Stimulated activated naive CD8-positive, alpha-beta T cell treated with anti-CD3 and anti-CD28 coated beads, Interleukin-15, amount 100 ng/mL, for 72 hours (primary cell): ENCODE data around the gene NFASC.
A peak's percentile ranks its signal among the peaks of the same experiment; 100 is the strongest.

ENCODE experiments used
- ATAC-seq: fragments of 150-1000 bp; cut with Tn5 transposase; 2 replicates; pipeline ENCODE4 v1.10.0; 2021; ENCODE audit warnings: mild to moderate bottlenecking, moderate library complexity
- DNase-seq, 2 donors: peaks; one replicate each; pipeline ENCODE4 v3.0.0; 2021 to 2022
- H3K27ac Mint-ChIP-seq, 2 donors: one replicate each; pipeline ENCODE4 v1.8.0; 2022; ENCODE audit warnings: mild to moderate bottlenecking in 2 of 2, mixed read lengths in 2 of 2, moderate library complexity in 2 of 2
- H3K27me3 Mint-ChIP-seq: one replicate; pipeline ENCODE4 v1.8.0; 2022; ENCODE audit warnings: mixed read lengths
- H3K4me1 Mint-ChIP-seq: one replicate; pipeline ENCODE4 v1.8.0; 2022; ENCODE audit warnings: mild to moderate bottlenecking, mixed read lengths
- H3K4me3 Mint-ChIP-seq, 2 donors: one replicate each; pipeline ENCODE4 v1.8.0; 2022; ENCODE audit warnings: mild to moderate bottlenecking in 2 of 2, mixed read lengths in 2 of 2, moderate library complexity in 1 of 2
- H3K9me3 Mint-ChIP-seq, 2 donors: one replicate each; pipeline ENCODE4 v1.8.0; 2022; ENCODE audit warnings: mixed read lengths in 2 of 2

Gene NFASC

GRCh38 chr1:204842892-204843291, 27.8 kb upstream of the NFASC start:
- no peak for ATAC-seq
- Mint-ChIP-seq H3K9me3 (no peaks in the 10 kb centered on the region), H3K4me1 (no peaks in the 10 kb centered on the region), H3K27ac (no peak overlapping the region), H3K4me3 (no peak overlapping the region), H3K27me3 (peaks cover 17% of the 10 kb centered on the region)
- no peak for DNase-seq

GRCh38 chr1:204846546-204846945, 24.1 kb upstream of the NFASC start:
- Mint-ChIP-seq H3K4me1 (no peaks in the 10 kb centered on the region), H3K27me3 (peaks cover 11% of the 10 kb centered on the region), H3K9me3 (no peaks in the 10 kb centered on the region), H3K4me3 (no peak overlapping the region), H3K27ac (no peak overlapping the region)
- DNase-seq (no peak), ATAC-seq (no peak)

DNA sequence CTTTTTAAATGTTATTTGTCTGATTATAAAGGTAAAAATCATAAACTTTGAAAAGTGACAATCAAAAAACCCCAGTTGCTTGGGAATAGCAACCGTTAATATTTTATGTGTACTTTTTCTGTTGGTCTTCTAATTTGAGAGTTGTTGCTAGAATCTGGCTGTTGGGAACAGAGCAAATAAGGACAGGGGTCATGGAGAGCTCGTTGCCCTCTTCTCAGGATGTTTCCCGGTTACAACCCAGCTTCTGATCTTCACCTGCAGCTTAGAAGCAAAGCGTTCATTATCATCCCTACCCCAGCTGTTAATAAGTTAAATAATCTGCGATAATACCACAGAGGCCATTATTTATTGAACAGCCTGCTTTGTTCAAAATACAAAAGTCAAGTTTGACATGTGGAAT, 22.1 kb upstream of the NFASC start:
- Mint-ChIP-seq H3K9me3 (no peaks in the 10 kb centered on the region), H3K4me3 (no peak overlapping the region), H3K4me1 (no peaks in the 10 kb centered on the region), H3K27ac (no peak overlapping the region), H3K27me3 (peaks cover 11% of the 10 kb centered on the region)
- no peak for DNase-seq
- no peak for ATAC-seq

DNA sequence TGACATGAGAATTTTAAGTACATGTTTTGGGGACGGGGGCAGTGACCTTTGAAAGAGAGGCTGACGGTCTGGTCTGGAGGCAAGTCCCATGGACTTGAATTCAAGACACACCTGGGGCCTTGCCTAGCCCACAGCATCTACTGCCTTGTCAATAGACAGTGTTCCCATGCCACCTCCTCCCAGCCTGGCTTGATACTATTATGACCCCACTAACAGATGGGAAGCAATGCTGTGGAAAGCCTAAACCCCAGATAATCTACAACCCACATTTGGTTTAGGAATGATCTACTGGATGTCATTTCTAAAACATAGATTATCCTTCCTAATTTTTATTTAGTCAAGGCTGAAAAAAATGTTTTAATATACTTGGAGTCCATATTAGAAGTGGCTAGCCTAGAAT, 17.8 kb upstream of the NFASC start:
- DNase-seq = no peak
- Mint-ChIP-seq H3K4me1 (no peaks in the 10 kb centered on the region), H3K9me3 (no peaks in the 10 kb centered on the region), H3K27ac (no peak overlapping the region), H3K4me3 (no peak overlapping the region), H3K27me3 (peaks cover 17% of the 10 kb centered on the region)
- no peak for ATAC-seq

- no peak overlapping the region for H3K4me3 Mint-ChIP-seq
- ATAC-seq = no peak
Observed at GRCh38 chr1:204853436-204853835, 17.2 kb upstream of the NFASC start.

GRCh38 chr1:204854286-204854685, 16.4 kb upstream of the NFASC start:
- H3K9me3 Mint-ChIP-seq = no peaks in the 10 kb centered on the region
- peaks cover 27% of the 10 kb centered on the region for H3K27me3 Mint-ChIP-seq
- no peak overlapping the region for H3K4me3 Mint-ChIP-seq
- no peak overlapping the region for H3K27ac Mint-ChIP-seq
- no peak for ATAC-seq
- no peak for DNase-seq
- no peaks in the 10 kb centered on the region for H3K4me1 Mint-ChIP-seq

More at GRCh38 chr1:204853436-204853835, 17.2 kb upstream of the NFASC start:
- no peak overlapping the region for H3K27ac Mint-ChIP-seq
- peaks cover 19% of the 10 kb centered on the region for H3K27me3 Mint-ChIP-seq
- DNase-seq = no peak
- H3K4me1 Mint-ChIP-seq = no peaks in the 10 kb centered on the region
- no peaks in the 10 kb centered on the region for H3K9me3 Mint-ChIP-seq

DNA sequence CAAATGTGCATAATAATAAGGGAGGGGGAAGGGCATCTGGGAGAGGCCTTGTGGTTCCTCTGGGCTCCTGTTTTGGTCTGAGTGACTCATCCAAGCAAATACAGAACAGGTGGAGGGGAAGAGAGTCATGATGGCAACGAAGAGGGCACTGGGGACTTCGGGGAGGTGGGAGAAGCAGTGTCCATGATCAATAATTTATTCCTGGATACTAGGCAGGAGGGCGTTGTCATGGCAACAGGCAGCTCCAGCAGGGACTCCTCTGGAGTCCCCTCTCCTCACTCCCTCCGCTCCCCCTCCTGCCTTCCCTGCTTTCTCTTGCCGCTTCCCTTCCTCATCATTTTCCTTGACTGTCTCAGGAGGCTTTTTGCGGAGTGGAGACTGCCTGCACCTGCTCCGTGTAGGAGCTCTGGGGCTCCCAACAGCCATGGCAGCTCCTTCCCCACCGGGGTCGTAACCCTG, 12.3 kb upstream of the NFASC start:
- peaks cover 37% of the 10 kb centered on the region for H3K27me3 Mint-ChIP-seq

GRCh38 chr1:204859861-204860267, 10.8 kb upstream of the NFASC start:
- Mint-ChIP-seq H3K4me3 (no peak overlapping the region), H3K9me3 (no peaks in the 10 kb centered on the region), H3K27ac (peak overlapping the region in 1 of 2 donors; percentile 92), H3K4me1 (no peaks in the 10 kb centered on the region), H3K27me3 (peaks cover 45% of the 10 kb centered on the region)
- ATAC-seq (no peak), DNase-seq (no peak)

More for the DNA sequence above, 12.3 kb upstream of the NFASC start:
- ATAC-seq (no peak), DNase-seq (no peak)
- H3K27ac Mint-ChIP-seq = no peak overlapping the region
- no peaks in the 10 kb centered on the region for H3K4me1 Mint-ChIP-seq
- H3K4me3 Mint-ChIP-seq = no peak overlapping the region
- H3K9me3 Mint-ChIP-seq = no peaks in the 10 kb centered on the region

DNA sequence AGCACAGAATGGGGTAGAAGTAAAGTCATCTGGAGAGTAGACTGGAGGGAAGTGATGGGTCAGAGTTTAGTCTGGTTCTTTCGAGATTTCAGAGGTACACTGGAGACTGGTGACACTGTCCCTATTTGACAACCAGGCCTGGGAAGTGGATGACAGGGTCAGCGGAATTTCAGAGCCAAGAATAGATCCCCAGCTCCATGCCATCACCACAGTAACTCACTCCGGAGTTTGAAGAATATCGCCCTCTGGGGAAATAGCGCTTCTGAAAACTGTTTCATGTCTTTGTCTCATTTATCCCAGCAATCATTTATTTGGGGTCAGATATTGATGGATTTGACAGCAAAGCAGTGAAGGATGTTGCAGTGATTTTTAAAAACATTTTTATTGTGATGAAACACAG, 7.6 kb upstream of the NFASC start:
- Mint-ChIP-seq H3K27me3 (peaks cover 32% of the 10 kb centered on the region), H3K4me3 (no peak overlapping the region), H3K4me1 (no peaks in the 10 kb centered on the region), H3K9me3 (no peaks in the 10 kb centered on the region), H3K27ac (no peak overlapping the region)
- ATAC-seq (no peak), DNase-seq (no peak)

DNA sequence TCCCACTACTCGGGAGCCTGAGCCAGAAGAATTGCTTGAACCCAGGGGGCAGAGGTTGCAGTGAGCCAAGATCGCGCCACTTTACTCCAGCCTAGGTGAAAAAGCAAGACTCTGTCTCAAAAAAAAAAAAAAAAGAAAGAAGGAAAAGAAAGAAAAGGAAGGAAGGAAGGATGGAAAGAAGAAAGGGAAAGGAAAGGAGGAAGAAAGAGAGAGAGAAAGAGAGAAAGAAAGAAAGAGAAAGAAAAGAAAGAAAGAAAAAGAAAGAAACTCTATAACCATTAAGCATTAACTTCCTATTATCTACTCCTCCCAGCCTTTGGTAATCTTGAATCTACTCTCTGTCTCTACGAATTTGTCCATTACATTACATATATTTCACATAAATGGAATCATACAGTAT, 6.9 kb upstream of the NFASC start:
- no peak overlapping the region for H3K4me3 Mint-ChIP-seq
- ATAC-seq = no peak
- peaks cover 25% of the 10 kb centered on the region for H3K27me3 Mint-ChIP-seq

DNA sequence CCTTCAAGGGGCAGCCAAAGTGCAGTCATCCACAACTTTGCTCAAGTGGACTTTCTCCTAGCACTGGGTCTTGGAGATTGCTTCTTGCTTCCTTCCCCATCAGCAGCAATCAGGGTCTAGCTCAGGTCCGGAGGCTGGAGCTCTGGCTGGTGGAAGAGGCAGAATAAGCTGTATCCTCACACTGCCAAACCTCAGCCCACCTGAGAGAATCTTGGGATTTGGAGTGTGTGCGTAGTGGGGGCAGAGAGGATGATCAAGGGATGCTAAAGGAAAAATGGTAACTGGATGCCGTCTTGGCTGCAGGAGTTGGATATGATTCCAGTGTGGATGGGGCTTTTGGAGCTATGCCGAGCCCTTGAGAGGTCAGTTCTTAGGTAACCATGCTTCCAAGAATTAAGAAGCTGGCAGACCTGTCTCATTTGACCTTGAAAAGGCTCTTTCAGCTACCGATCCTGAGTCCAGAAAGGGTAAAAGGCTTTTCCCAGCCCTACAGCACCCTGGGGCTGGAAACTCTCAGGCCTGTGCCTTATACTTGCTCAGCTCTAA, 4.5 kb upstream of the NFASC start:
- DNase-seq (no peak), ATAC-seq (no peak)
- Mint-ChIP-seq H3K27ac (no peak overlapping the region), H3K27me3 (peaks cover 9% of the 10 kb centered on the region), H3K4me3 (no peak overlapping the region), H3K4me1 (no peaks in the 10 kb centered on the region), H3K9me3 (no peaks in the 10 kb centered on the region)

More for the DNA sequence above, 6.9 kb upstream of the NFASC start:
- Mint-ChIP-seq H3K9me3 (no peaks in the 10 kb centered on the region), H3K4me1 (no peaks in the 10 kb centered on the region), H3K27ac (no peak overlapping the region)
- no peak for DNase-seq

GRCh38 chr1:204867203-204867602, 3.5 kb upstream of the NFASC start:
- Mint-ChIP-seq H3K27ac (no peak overlapping the region), H3K9me3 (no peaks in the 10 kb centered on the region), H3K4me3 (no peak overlapping the region), H3K4me1 (no peaks in the 10 kb centered on the region), H3K27me3 (peaks cover 9% of the 10 kb centered on the region)
- no peak for ATAC-seq
- no peak for DNase-seq

GRCh38 chr1:204867666-204868339, 2.9 kb upstream of the NFASC start:
- no peak for ATAC-seq
- no peak overlapping the region for H3K4me3 Mint-ChIP-seq
- H3K4me1 Mint-ChIP-seq = no peaks in the 10 kb centered on the region
- no peak overlapping the region for H3K27ac Mint-ChIP-seq
- no peak for DNase-seq
- H3K9me3 Mint-ChIP-seq = no peaks in the 10 kb centered on the region
- H3K27me3 Mint-ChIP-seq = peaks cover 9% of the 10 kb centered on the region

DNA sequence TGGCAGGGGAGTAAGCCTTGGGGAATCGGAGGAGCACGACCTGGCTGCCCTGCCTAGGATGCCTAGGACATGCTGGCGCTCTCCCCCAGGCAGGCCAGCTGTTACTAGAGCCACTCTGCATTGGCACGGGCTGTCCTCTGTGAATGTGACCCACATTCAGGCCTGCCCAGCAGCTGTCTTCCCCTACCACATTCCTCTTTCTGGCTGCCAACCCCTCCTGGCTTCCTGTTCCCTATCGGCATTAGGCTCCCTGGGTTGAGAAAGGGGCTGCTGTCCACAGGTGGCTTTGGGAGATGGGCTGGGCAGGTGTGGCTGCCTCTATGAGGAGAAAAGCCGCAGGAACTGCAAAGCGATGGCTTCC, 2.3 kb upstream of the NFASC start:
- no peak overlapping the region for H3K27ac Mint-ChIP-seq
- H3K9me3 Mint-ChIP-seq = no peaks in the 10 kb centered on the region
- ATAC-seq = no peak
- no peak for DNase-seq
- H3K4me1 Mint-ChIP-seq = no peaks in the 10 kb centered on the region
- peaks cover 9% of the 10 kb centered on the region for H3K27me3 Mint-ChIP-seq
- no peak overlapping the region for H3K4me3 Mint-ChIP-seq

DNA sequence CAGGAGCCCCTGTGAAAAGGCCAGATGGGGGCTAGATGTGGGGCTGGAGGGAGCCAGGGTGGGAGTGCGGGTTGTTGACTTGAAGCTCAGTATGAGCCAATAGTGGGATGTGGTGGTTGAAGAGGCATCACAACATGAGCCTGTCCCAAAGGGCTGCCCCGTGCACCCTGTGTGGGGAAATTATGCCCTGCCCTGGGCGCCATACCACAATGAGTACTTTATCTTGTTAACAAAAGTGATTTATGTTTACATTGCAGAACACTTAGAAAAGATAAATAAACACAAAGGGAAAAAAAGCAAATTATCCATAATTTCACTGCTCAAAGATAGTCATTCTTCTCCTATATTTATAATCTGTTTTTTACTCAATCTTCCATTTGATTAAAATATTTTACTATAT, 1.6 kb upstream of the NFASC start:
- ATAC-seq (no peak), DNase-seq (no peak)
- no peaks in the 10 kb centered on the region for H3K9me3 Mint-ChIP-seq
- no peak overlapping the region for H3K4me3 Mint-ChIP-seq
- peak overlapping the region in 1 of 2 donors; percentile 36 for H3K27ac Mint-ChIP-seq
- H3K27me3 Mint-ChIP-seq = peaks cover 7% of the 10 kb centered on the region
- H3K4me1 Mint-ChIP-seq = no peaks in the 10 kb centered on the region

GRCh38 chr1:204871405-204872037, 859 bp downstream of the NFASC start:
- Mint-ChIP-seq H3K4me1 (no peaks in the 10 kb centered on the region), H3K4me3 (no peak overlapping the region), H3K27ac (peak overlapping the region in 1 of 2 donors; percentile 58), H3K9me3 (no peaks in the 10 kb centered on the region), H3K27me3 (no peaks in the 10 kb centered on the region)
- no peak for DNase-seq
- ATAC-seq = no peak
